ENCODE results near the gene DLGAP1.

Gene DLGAP1

DNA sequence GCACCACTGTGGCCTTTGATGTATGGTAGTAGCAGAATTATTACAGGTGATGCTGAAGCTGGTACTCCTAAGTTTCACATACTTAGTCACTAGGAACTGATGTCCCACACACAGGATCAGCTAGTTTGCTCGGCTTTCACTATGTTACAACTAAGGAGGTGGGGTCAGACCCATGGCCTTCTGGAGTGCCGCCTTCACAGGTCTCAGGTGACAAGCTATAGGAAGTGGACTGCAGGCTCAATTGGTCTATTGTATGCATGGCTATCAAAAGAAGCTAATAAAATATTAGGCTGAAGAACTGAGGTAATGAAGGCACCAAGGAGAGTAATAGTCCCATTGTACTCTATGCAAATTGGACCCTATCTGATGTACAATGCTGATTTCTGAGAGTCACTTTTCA is 170.6 kb downstream of the DLGAP1 start:
- DNase-seq = no peak

GRCh38 chr18:4283746-4284291 is 171.3 kb downstream of the DLGAP1 start:
- no peak for DNase-seq

DNA sequence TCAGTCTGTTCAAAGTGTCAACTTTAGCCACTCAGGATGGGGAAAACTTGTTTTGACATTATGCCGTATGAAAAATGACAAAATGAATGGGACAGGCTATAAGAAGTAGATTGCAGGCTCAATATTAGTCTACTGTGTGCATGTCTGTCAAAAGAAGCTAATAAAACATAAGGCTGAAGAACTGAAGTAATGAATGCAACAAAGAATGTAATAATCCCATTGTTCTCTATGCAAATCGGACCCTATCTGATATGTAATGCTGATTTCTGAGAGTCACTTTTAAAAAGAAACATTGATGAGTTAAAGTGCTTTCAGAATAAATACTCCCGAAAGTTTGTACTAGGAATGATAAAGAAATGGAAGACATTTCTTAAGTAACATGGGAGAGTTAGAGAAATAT is 172.2 kb downstream of the DLGAP1 start:
- no peak for DNase-seq

GRCh38 chr18:4276953-4277585 is 178.0 kb downstream of the DLGAP1 start:
- no peak for DNase-seq

DNA sequence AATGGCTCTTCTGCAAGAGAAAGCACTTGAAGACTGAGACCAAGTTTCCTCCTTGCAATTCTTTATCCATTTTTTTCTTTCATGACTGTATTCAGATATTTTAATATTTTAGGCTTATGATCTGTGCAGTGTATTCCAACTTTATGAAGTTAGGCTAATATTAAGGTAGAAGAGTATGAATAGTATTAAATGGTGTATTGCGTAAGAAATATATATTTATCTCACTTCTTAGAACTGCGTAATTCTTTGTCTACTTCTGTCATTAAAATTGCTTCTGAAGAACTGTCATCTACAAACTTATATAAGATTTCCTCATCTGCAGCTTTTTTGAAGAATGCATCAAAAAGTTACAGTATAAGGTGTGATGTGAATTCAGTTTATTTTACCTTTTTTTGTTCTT is 183.2 kb downstream of the DLGAP1 start:
- DNase-seq = no peak

DNA sequence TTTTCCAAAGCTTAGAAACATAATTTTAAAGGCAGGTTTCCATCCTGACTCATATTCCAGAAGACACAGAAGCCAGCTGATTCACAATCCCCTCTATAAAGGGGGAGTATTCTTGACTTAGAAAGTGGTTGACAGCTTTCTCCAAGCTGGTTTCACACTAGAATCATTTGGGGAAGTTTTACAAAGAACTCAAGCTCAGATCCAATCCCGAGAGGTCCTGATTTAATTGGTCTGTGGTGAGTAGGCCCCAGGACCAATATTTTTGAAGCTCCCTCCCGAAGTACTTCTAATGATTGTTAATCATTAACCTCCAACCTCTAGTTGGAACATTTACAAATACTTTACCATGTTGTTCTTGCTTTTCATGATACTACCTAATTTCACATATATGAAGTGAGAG is 184.1 kb downstream of the DLGAP1 start:
- DNase-seq = no peak

GRCh38 chr18:4270016-4270415 is 185.1 kb downstream of the DLGAP1 start:
- DNase-seq = no peak

DNA sequence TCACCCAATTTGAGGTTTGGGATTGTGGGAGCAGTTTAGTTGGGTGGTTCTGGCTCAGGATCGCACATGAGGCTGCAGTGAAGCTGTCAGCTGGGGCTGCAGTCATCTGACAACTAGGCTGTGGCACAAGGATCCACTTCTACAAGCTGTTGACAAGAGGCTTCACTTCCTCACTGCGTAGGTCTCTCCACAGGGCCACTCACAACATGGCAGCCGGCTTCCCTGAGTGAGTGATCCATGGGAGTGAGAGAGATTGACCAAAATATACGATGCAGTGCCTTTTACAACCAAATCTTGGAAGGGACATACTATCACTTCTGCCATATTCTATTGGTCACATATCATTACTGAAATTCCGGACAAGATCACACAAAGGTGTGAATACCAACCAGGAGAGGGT is 187.5 kb downstream of the DLGAP1 start:
- no peak for DNase-seq

- DNase-seq = no peak
These were observed 190.7 kb downstream of the DLGAP1 start for GRCh38 chr18:4264347-4264791.

DNA sequence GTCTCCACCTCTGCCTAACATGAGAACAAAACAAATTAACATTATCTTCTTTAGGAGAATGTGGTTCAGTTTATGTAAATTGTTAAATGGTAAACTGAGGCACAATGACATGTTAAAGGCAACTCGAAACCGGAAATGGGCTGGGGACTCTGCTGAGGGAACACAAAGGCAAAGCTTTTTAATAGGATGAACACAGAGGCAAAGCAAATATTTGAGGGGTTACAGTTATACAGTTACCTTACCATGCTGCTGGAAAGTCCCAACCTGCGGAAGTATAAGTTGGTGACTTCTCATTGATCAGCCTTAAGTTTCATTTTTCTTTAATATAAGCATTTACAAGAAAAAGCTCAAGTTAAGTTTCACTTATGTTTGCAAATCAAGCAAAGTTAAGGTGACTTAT is 195.0 kb downstream of the DLGAP1 start:
- DNase-seq = no peak

DNA sequence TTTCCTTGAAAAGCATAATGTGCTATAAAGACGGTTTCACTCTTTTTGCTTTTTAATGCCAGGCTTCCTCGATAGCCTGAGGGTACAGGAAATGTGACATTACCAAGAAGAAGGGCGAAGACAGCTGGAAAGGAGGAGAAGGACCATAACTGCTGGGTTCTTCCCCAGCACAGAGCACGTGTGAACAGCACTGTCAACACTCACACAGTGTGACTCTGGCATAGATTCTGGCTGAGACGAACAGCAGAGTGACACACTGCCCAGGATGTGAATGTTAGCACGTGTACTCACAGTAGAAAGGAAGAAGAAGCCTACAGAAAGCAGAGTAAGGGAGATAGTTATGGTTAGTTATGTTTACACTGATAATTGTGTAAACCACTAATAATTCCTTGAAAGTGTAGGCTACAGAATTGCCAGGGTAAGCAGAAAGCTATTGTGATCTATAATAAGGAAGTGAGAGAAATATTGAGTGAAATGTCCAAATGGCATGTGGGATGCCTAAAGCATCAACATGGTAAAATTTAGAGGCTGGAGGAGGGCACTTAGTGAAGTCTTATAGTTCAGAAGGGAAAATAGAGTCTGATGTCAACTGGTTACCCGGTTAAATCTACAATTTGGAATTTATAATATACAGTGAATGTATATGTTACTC is 198.2 kb downstream of the DLGAP1 start:
- DNase-seq = no peak

DNA sequence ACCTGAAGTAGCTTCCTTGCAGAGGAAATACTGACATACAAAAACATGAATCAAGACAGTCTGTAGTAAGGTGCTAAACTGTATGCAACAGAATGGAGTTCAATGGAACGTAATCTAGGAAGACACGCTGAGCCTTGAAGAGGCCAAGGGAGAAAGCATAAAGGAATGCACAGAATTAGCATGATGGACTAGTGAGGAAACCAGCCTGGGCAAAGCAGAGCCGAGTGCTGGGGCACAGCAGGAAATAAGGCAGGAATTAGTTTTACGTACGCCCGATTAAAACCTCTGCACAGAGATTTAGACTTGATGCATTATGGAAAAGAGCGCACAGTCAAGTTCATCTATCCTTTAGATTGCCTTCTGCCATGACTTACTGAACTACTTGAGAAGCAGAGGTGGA is 200.3 kb downstream of the DLGAP1 start:
- no peak for DNase-seq

GRCh38 chr18:4252829-4253228 is 202.3 kb downstream of the DLGAP1 start:
- no peak for DNase-seq

DNA sequence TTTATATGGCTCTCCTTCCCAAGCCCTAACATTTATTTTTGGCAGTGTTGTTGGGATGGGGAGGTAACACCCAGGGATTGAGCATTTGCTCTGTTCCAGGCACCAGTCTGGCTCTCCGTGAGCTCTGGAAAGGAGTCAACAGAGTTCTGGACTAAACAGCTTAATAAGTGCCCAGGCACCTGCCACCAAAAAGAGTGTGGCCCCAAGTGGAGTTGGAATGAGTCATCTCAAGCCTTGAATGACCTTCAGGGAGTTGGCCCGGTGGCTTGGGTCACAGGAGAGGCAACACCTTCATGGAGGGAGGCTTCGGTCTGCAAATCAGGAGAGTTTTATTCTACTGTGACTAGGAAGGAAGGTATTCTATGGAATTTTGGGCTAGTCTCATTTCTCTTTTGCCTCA is 203.2 kb downstream of the DLGAP1 start:
- no peak for DNase-seq

- no peak for DNase-seq
These were observed 203.9 kb downstream of the DLGAP1 start for GRCh38 chr18:4251206-4251605.

GRCh38 chr18:4250141-4250540 is 205.0 kb downstream of the DLGAP1 start:
- DNase-seq = no peak

- no peak for DNase-seq
These were observed 206.4 kb downstream of the DLGAP1 start for GRCh38 chr18:4248686-4249085.

- DNase-seq = no peak
These were observed 208.7 kb downstream of the DLGAP1 start for GRCh38 chr18:4246374-4246773.

GRCh38 chr18:4245456-4245855 is 209.7 kb downstream of the DLGAP1 start:
- no peak for DNase-seq

- no peak for DNase-seq
These were observed 212.5 kb downstream of the DLGAP1 start for GRCh38 chr18:4242431-4243161.

DNA sequence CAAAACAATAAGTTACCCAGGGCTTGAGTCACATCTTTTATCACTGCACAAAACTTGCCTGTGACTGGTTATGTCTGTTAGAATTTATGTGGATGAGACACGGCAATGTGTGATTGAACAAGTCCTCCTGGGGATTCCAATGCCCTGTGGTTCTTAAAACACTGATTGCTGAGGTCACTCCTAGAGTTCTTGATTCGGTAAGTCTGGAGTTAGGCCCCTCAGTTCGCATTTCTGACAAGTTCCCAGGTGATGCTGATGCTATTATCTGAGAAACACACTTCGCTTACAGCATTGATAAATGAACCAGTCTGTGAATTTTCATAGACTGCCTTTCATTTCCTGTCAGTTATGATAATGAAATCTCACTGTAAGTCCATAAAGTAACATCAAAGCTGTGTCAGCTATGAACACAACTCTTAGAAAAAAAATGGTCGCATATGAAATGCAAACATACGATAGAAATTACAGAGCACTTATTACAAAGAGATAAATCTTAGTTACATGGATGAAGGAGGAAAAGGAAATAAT is 214.0 kb downstream of the DLGAP1 start:
- no peak for DNase-seq

- no peak for DNase-seq
These were observed 216.1 kb downstream of the DLGAP1 start for GRCh38 chr18:4238966-4239365.

- no peak for DNase-seq
These were observed 217.5 kb downstream of the DLGAP1 start for GRCh38 chr18:4237664-4238041.

Measured in stimulated activated CD4-positive, alpha-beta T cell treated with anti-CD3 and anti-CD28 coated beads, Interleukin-12 subunit alpha, Interleukin-12 subunit beta, amount 100 ng/mL, for 4 hours (primary cell).